Activated CD4-positive, alpha-beta T cell treated with anti-CD3 and anti-CD28 coated beads, Interleukin-10, Interleukin-2, amounts not matched to agents 100 ng/mL and 50 ng/mL, durations not matched to agents 16 hours and 8 hours (primary cell): ENCODE data around the gene TTC9C.
A peak's percentile ranks its signal among the peaks of the same experiment; 100 is the strongest.
"Not testable (repeated sequence)": the region's sequence is repeated elsewhere in the genome, so short reads cannot be mapped to it uniquely, and the experiment has no call there.

Experiments
- DNase-seq: peaks from one replicate; pipeline ENCODE4 v3.0.0-alpha.2; 2020

Gene TTC9C

DNA sequence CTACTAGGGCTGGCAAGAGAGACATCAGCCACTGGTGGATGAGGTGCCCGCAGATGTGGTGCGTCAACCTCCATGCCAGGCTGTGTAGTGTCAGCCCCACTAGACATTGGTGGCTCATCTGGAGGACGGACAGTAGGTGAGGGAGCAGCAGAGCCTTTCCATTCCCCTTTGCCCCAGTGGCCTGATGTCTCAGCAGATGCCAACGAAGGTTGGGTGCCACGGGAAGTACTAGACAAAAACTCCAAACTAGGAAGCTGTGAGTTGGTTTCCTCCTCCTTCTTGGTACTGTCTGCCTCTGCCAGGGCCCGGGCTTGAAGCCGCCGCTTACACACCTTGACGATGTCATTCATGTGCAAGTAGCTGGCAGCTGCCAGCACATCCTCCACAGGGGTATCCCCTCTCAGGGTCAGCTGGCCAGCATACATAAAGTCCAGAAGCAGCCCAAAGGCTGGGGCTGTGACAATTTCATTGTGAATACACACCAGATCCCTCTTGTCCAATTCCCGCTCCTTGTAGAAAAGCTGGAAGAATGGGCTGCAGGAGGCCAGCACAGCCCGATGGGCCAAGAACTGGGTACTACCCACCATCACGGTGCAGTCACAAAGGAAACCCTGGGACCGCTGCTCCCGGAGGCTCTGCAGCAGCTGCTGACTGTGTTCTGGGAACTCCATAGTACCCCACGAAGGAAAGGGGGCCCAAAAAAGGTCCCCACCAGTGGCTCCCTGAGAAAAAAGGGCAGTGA is 24.9 kb downstream of the TTC9C start:
- DNase-seq, result no peak

- DNase-seq, result peak; percentile 99
These were observed 25.7 kb downstream of the TTC9C start, which contains the start of gene ZBTB3 for GRCh38 chr11:62753736-62754603. ZBTB3 (minus strand) TSS chr11:62754160; CDS start chr11:62753664, 496 bp downstream.

DNA sequence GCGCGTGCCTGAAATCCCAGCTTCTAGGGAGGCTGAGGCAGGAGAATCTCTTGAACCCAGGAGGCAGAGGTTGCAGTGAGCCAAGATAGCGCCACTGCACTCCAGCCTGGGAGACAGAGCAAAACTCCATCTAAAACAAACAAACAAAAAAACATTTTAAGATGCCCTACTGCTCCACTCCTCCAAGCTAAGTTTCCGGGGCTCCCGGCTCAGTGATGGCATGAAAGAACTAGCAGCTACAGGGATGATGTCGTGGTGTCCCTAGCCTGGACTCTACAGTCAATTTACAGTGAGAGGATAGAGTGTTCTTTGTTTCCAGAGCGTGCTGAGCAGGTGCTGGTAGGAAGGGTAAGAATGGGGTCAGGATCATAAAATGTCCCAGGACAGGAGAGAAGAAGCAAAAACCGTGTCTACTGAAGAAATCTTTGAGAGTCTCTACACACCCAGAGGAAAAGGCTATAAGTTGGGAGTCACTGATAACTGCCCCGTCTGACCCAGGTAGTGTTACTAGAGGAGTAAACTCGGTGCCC is 26.9 kb downstream of the TTC9C start:
- no peak for DNase-seq

GRCh38 chr11:62757846-62758788 is 29.8 kb downstream of the TTC9C start:
- DNase-seq, result no peak

- not testable (repeated sequence) for DNase-seq
These were observed 32.6 kb downstream of the TTC9C start for GRCh38 chr11:62760867-62761227.

DNA sequence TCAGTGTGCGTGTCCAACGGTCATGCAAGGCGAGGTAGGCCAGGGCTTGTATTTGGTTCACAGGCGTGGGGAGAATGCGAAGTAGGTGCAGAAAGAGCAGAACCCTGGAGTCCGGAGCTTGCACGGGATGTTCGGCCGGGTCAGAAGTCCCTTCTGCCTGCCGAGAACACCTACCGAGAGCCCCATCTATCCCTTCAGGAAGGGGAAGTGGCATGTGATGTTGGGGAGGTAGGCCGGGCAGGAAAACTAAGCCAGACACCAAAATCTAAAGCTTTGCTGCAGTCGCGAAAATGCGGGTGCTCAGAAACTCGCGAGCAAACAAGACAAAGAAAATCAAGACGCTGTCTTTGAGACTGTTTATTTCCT is 42.5 kb downstream of the TTC9C start:
- peak; percentile 41 for DNase-seq

DNA sequence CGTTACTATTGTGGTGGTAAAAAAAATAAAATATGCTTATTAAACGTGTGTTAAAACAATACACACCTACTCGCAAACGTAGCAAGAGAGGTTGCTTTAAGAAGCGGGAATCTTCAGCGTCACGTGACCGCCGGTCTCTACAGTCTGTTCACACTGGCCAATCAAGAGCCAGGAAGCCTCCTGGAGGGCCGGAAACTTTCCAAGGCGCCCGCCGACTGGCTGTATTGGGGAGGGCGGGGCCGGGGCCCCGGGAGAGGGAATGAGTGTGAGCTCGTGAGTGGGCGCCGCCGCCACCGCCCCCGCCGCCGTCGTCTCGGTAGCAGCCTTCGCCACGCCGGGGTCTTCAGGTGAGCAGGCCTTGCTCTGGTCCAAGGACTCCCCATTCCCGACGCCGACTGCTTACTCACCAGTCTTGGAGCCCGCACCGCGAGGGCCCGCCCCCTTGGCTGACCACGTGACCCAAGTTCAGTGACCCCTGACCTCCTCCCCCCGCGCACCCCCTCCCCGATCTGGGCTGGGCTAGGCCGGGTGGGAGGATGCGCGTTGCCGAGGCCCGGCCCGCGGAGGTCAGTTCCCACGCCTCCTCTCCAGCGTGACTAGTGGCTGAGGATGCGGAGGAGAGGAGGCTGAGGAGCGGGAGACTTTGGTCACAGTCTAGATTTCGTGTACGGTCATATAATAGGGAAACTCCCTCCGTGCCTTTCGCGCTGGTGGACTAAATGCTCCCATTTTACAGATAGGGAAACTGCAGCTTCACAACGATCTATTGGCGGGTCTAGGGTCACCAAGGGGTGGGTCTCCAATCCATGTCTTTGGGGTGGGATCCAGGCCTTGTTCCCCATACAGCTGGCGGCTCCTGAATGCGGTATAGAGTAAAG is 43.1 kb downstream of the TTC9C start, which contains the start of gene TAF6L:
TSS of gene TAF6L (plus strand) at position 253 of the 878 bp plus-strand sequence. CDS start 4,388 bp downstream, outside the sequence.
- DNase-seq, result peak; percentile 97

- DNase-seq, result no peak
These were observed 46.1 kb downstream of the TTC9C start for GRCh38 chr11:62774407-62774806.

DNA sequence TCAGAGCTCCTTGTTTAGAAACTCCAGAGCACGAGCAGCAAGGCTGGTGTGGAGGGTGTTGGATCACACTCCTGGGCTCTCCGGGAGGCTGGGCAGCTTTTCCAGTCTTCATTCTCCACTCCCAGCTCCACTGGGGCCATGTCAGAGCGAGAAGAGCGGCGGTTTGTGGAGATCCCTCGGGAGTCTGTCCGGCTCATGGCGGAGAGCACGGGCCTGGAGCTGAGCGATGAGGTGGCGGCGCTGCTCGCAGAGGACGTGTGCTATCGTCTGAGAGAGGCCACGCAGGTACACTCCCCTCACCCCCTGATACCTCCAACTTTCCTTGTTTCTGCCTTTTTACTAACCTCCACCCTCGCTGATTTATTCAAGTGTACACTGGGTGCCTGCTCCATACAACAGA is 47.4 kb downstream of the TTC9C start:
- DNase-seq, result no peak

- no peak for DNase-seq
These were observed 49.1 kb downstream of the TTC9C start for GRCh38 chr11:62777389-62777788.

DNA sequence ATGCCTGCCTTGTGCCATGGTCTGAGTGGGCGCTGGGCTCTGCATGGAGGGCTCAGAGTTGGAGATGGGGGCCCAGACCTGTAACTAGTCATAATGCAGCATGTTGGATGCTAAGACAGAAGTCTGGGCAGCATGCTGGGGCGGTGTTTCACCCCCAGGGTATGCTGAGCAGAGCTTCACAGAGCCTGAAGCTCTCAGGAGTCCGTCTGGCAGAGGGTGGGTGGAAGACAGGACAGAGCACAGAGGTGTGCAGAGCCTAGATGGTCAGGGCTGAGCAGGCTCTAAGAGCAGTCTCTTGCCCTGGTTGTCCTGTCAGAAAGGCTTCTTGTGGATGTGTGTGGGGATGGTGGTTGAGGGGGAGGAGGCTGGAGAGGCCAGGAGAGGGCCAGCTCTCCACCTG is 50.2 kb downstream of the TTC9C start:
- no peak for DNase-seq

GRCh38 chr11:62782753-62783152 is 54.5 kb downstream of the TTC9C start:
- no peak for DNase-seq

- DNase-seq, result peak; percentile 92
These were observed 58.2 kb downstream of the TTC9C start for GRCh38 chr11:62786318-62787004.

- DNase-seq, result peak; percentile 98
These were observed 58.9 kb downstream of the TTC9C start, which contains the start of gene TMEM179B for GRCh38 chr11:62787005-62787759. TMEM179B (plus strand) TSS chr11:62787402; CDS start chr11:62787432, 30 bp downstream.
